Measurements from ENCODE around the gene ADCYAP1R1. TPM values are rescaled to one million over a fixed set of nuclear protein-coding genes. Genes with fewer than 3 reads are reported as not detected.

The ADCYAP1R1 gene
- total and polyA plus RNA-seq, 2 donors (not counting 1 experiment from before 2014, with no cell fraction given), result not detected

DNA sequence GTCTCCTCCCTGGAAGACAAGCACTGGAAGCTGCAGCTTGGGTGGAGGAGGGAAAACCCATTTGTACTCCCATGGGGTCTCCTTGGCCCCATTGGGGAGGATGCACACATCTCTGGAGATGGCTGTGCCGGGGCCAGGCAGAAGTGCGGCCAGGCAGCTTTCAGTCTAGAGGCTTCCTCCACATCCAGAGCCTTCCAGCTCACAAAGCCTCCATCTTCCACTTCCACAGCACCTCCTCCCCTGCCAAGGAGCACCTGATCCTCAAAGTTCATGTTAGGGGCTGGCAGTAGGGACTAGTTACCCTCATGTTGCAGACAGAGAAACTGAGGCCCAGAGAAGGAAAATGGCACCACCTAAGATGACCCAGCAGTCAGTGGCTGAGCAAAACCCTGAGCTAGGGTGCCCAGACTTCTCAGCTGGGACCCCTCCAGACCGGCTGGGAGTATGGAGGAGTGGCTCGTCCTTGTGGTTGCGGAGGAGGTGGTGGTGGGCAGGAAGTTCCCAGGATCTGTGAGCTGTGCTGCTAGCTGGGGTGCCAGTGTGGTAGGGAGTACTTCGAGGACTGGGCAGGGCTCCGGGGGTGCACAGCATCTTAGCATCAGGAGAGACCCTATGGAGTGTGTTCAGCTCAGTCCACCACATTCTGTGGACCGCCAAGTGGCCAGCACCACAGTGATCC, 44.2 kb downstream of the ADCYAP1R1 start:
- H3K36me3 ChIP-seq (replicated peaks in 1 of 2; ENCODE audit: control extremely low read depth in 1 of 2, control insufficient read depth in 1 of 2, extremely low read depth in 1 of 2, insufficient read depth in 2 of 2, low read length in 1 of 2), result no peaks in the 10 kb centered on the region
- CTCF ChIA-PET, result no interaction called here
- ATAC-seq (ENCODE audit: low read depth) (no peak), DNase-seq (no peak)
- no peaks in the 10 kb centered on the region for H3K4me1 ChIP-seq (ENCODE audit: control insufficient read depth in 2 of 2, insufficient read depth in 2 of 2, low read length in 2 of 2)
- POLR2A ChIA-PET, result no interaction called here
- no peak overlapping the region for H3K27ac ChIP-seq (ENCODE audit: low read length in 2 of 2)
- H4K20me1 ChIP-seq (ENCODE audit: control insufficient read depth, insufficient read depth, low read length, poor library complexity, severe bottlenecking), result no peaks in the 10 kb centered on the region
- H3K4me3 Mint-ChIP-seq, result no peak overlapping the region
- H3K27me3 ChIP-seq (replicated peaks in 1 of 4; ENCODE audit: control extremely low read depth in 1 of 4, control insufficient read depth in 3 of 4, insufficient read depth in 4 of 4, low read length in 3 of 4), result peaks cover 0 to 2% (median 0%) of the 10 kb centered on the region in 4 experiments
- H3K9me3 Mint-ChIP-seq (ENCODE audit: insufficient read depth), result no peaks in the 10 kb centered on the region
- no peak overlapping the region for H2AFZ ChIP-seq (ENCODE audit: insufficient read depth, low read depth, low read length, poor library complexity, severe bottlenecking)
- TF ChIP-seq EZH2 (IDR thresholded peaks at IDR 0.05; ENCODE audit: borderline replicate concordance, insufficient read depth, low read depth, low read length, poor library complexity, severe bottlenecking), result no peak
- TF ChIP-seq, protein P1, sequence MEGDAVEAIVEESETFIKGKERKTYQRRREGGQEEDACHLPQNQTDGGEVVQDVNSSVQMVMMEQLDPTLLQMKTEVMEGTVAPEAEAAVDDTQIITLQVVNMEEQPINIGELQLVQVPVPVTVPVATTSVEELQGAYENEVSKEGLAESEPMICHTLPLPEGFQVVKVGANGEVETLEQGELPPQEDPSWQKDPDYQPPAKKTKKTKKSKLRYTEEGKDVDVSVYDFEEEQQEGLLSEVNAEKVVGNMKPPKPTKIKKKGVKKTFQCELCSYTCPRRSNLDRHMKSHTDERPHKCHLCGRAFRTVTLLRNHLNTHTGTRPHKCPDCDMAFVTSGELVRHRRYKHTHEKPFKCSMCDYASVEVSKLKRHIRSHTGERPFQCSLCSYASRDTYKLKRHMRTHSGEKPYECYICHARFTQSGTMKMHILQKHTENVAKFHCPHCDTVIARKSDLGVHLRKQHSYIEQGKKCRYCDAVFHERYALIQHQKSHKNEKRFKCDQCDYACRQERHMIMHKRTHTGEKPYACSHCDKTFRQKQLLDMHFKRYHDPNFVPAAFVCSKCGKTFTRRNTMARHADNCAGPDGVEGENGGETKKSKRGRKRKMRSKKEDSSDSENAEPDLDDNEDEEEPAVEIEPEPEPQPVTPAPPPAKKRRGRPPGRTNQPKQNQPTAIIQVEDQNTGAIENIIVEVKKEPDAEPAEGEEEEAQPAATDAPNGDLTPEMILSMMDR (IDR thresholded peaks at IDR 0.05), result no peak
- no peak overlapping the region for H3K27ac Mint-ChIP-seq
- peaks cover 0 to 6% (median 0%) of the 10 kb centered on the region in 3 donors for H3K9me3 ChIP-seq (ENCODE audit: control extremely low read depth in 1 of 3, control insufficient read depth in 2 of 3, insufficient read depth in 1 of 3, low read length in 2 of 3)
- H3K9ac ChIP-seq (ENCODE audit: low read length), result no peak overlapping the region
- no peaks in the 10 kb centered on the region for H3K4me1 Mint-ChIP-seq
- H3K27me3 Mint-ChIP-seq, result peaks cover 9% of the 10 kb centered on the region
- H3K79me2 ChIP-seq (ENCODE audit: control insufficient read depth, insufficient read depth, low read length), result no peaks in the 10 kb centered on the region
- intact Hi-C loops (cut with micrococcal nuclease), result no loop called here
- H3K4me2 ChIP-seq (replicated peaks; ENCODE audit: low read depth, low read length, poor library complexity, severe bottlenecking), result no peak overlapping the region
- 56% methylated on average over 7 of the region's 8 CpGs for WGBS (ENCODE audit: insufficient coverage)
- no peak overlapping the region for H3K4me3 ChIP-seq (ENCODE audit: control extremely low read depth in 1 of 5, extremely low read depth in 1 of 5, insufficient read depth in 1 of 5, low read depth in 2 of 5, low read length in 4 of 5)

DNA sequence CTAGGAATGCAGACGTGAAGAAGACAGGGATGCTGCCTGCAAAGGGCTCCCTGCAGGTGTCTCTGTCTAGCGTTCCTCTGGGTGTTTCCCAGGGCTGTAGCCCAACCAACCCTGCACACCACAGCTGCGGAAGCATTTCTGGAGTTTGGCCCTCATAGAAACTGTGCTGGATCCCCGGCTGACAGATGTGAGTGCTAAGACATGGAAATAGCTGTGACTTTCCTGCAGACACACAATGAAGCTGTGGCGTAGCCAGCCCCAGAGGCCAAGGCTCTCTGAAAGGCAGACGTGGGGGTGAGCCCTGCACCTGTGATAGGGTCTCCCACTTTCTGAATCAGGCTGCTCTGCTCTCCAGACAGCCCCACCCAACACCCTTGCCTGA, 44.8 kb downstream of the ADCYAP1R1 start:
- ATAC-seq (ENCODE audit: low read depth) (no peak), DNase-seq (no peak)
- intact Hi-C loops (cut with micrococcal nuclease), result no loop called here
- Histone ChIP-seq H4K20me1 (ENCODE audit: control insufficient read depth, insufficient read depth, low read length, poor library complexity, severe bottlenecking) (no peaks in the 10 kb centered on the region), H3K27ac (ENCODE audit: low read length in 2 of 2) (no peak overlapping the region), H2AFZ (ENCODE audit: insufficient read depth, low read depth, low read length, poor library complexity, severe bottlenecking) (no peak overlapping the region), H3K36me3 (replicated peaks in 1 of 2; ENCODE audit: control extremely low read depth in 1 of 2, control insufficient read depth in 1 of 2, extremely low read depth in 1 of 2, insufficient read depth in 2 of 2, low read length in 1 of 2) (no peaks in the 10 kb centered on the region), H3K9ac (ENCODE audit: low read length) (no peak overlapping the region), H3K4me2 (replicated peaks; ENCODE audit: low read depth, low read length, poor library complexity, severe bottlenecking) (no peak overlapping the region), H3K4me1 (ENCODE audit: control insufficient read depth in 2 of 2, insufficient read depth in 2 of 2, low read length in 2 of 2) (no peaks in the 10 kb centered on the region), H3K27me3 (replicated peaks in 1 of 4; ENCODE audit: control extremely low read depth in 1 of 4, control insufficient read depth in 3 of 4, insufficient read depth in 4 of 4, low read length in 3 of 4) (peaks cover 0 to 2% (median 0%) of the 10 kb centered on the region in 4 experiments), H3K9me3 (ENCODE audit: control extremely low read depth in 1 of 3, control insufficient read depth in 2 of 3, insufficient read depth in 1 of 3, low read length in 2 of 3) (peaks cover 0 to 6% (median 0%) of the 10 kb centered on the region in 3 donors), H3K4me3 (ENCODE audit: control extremely low read depth in 1 of 5, extremely low read depth in 1 of 5, insufficient read depth in 1 of 5, low read depth in 2 of 5, low read length in 4 of 5) (no peak overlapping the region), H3K79me2 (ENCODE audit: control insufficient read depth, insufficient read depth, low read length) (no peaks in the 10 kb centered on the region)
- Mint-ChIP-seq H3K9me3 (ENCODE audit: insufficient read depth) (no peaks in the 10 kb centered on the region), H3K4me3 (no peak overlapping the region), H3K27me3 (peaks cover 9% of the 10 kb centered on the region), H3K4me1 (no peaks in the 10 kb centered on the region), H3K27ac (no peak overlapping the region)
- no peak for TF ChIP-seq EZH2 (IDR thresholded peaks at IDR 0.05; ENCODE audit: borderline replicate concordance, insufficient read depth, low read depth, low read length, poor library complexity, severe bottlenecking)
- TF ChIP-seq, protein P1 (IDR thresholded peaks at IDR 0.05), result no peak
- POLR2A ChIA-PET, result no interaction called here
- 84% methylated on average over 6 of the region's 6 CpGs for WGBS (ENCODE audit: insufficient coverage)
- CTCF ChIA-PET, result no interaction called here
